Endothelial cell of umbilical vein (primary cell): ENCODE data around the gene DGCR6L.
"Not testable (repeated sequence)": the region's sequence is repeated elsewhere in the genome, so short reads cannot be mapped to it uniquely, and the experiment has no call there.

Source experiments
- FOS ChIP-seq: IDR thresholded peaks from 2 replicates; pipeline ENCODE4 v1.6.1; 2011; ENCODE audit warnings: mild to moderate bottlenecking, low read length, moderate library complexity, borderline replicate concordance; ENCODE audit not compliant: insufficient read depth
- JUN ChIP-seq: IDR thresholded peaks from 2 replicates; pipeline ENCODE4 v1.6.1; 2011; ENCODE audit warnings: borderline replicate concordance, low read depth; ENCODE audit not compliant: insufficient read length, insufficient read depth
- POLR2A ChIP-seq: IDR thresholded peaks from 2 replicates; pipeline ENCODE4 v1.6.1; 2012; ENCODE audit warnings: low read depth, mild to moderate bottlenecking, control low read depth, low read length

DNA sequence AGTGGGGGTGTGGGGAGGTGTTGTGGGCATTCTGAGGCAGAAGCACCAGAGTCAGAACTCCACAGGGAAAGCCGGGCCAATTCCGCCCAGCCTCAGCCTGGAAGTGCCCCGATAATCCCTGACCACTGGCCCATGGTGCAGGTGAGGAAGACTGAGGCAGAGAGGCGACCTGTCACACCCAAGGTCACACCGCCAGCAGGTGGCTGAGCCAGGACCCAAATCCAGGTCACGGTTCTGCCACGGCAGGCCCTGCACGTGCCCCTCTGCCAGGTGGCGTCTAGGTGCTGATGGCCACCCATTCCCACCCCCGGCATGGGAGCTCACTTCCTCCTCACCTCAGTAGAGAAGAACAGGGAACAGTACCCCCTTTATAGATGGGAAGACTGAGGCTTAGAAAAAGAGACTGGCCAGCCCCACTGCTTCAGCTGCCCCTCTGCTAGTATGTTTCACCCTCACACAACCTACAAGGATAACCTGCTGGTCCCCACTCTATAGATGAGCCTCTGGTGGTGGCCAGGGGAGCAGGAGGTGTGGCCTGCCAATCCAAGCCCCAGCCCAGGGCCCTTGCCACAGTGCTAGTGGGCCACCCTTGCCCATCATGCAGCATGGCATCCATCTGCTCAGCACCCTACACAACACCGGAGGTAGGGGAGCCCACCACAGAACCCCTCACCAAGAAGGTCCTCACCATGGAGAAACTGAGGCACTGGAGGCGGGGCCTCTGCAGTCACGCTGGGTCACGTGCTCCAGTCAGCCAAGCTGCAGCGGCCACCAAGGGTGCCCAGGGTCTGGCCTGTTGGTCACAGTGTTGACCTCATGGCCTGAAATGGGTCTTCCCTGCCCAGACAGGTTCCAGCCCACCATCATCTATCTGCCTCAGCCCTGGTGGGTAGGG lies 53.8 kb downstream of the DGCR6L start:
- TF ChIP-seq FOS, POLR2A, JUN: not testable (repeated sequence)
